ENCODE measurements around the gene TSPO.
"Not testable (repeated sequence)": the region's sequence is repeated elsewhere in the genome, so short reads cannot be mapped to it uniquely, and the experiment has no call there.

Gene TSPO

GRCh38 chr22:43133401-43133800, 18.0 kb upstream of the TSPO start:
- no peak overlapping the region for H3K4me3 ChIP-seq (ENCODE audit: low read length)
- TF ChIP-seq CTCF (conservative IDR thresholded peaks at IDR 0.05; ENCODE audit: low read length) = no peak
- DNase-seq (ENCODE audit: low read depth) = no peak

GRCh38 chr22:43134553-43134952, 16.8 kb upstream of the TSPO start:
- TF ChIP-seq CTCF (conservative IDR thresholded peaks at IDR 0.05; ENCODE audit: low read length) = no peak
- H3K4me3 ChIP-seq (ENCODE audit: low read length) = no peak overlapping the region
- DNase-seq (ENCODE audit: low read depth) = no peak

- no peak for TF ChIP-seq CTCF (conservative IDR thresholded peaks at IDR 0.05; ENCODE audit: low read length)
- H3K4me3 ChIP-seq (ENCODE audit: low read length) = no peak overlapping the region
- DNase-seq (ENCODE audit: low read depth) = no peak
Measured at GRCh38 chr22:43135565-43135964, 15.8 kb upstream of the TSPO start.

- peak; percentile 57 for TF ChIP-seq CTCF (conservative IDR thresholded peaks at IDR 0.05; ENCODE audit: low read length)
- DNase-seq (ENCODE audit: low read depth) = no peak
- H3K4me3 ChIP-seq (ENCODE audit: low read length) = no peak overlapping the region
Measured at GRCh38 chr22:43136255-43136654, 15.1 kb upstream of the TSPO start.

GRCh38 chr22:43136801-43137200, 14.6 kb upstream of the TSPO start:
- DNase-seq (ENCODE audit: low read depth) = no peak
- no peak overlapping the region for H3K4me3 ChIP-seq (ENCODE audit: low read length)
- no peak for TF ChIP-seq CTCF (conservative IDR thresholded peaks at IDR 0.05; ENCODE audit: low read length)

- DNase-seq (ENCODE audit: low read depth) = peak; percentile 65
- no peak for TF ChIP-seq CTCF (conservative IDR thresholded peaks at IDR 0.05; ENCODE audit: low read length)
- peak within 1 kb of the TSS; percentile 88 for H3K4me3 ChIP-seq (ENCODE audit: low read length)
Measured at GRCh38 chr22:43142880-43143562, 8.3 kb upstream of the TSPO start, which contains the start of gene MCAT. Gene MCAT (minus strand): TSS chr22:43143398. CDS start chr22:43143348, 50 bp downstream.

- H3K4me3 ChIP-seq (ENCODE audit: low read length) = no peak overlapping the region
- no peak for DNase-seq (ENCODE audit: low read depth)
- no peak for TF ChIP-seq CTCF (conservative IDR thresholded peaks at IDR 0.05; ENCODE audit: low read length)
Measured at GRCh38 chr22:43144949-43145348, 6.4 kb upstream of the TSPO start.

- H3K4me3 ChIP-seq (ENCODE audit: low read length); DNase-seq (ENCODE audit: low read depth): not testable (repeated sequence)
Measured at GRCh38 chr22:43145371-43145770, 6.0 kb upstream of the TSPO start.

- not testable (repeated sequence) for H3K4me3 ChIP-seq (ENCODE audit: low read length); DNase-seq (ENCODE audit: low read depth)
Measured at GRCh38 chr22:43146332-43146731, 5.0 kb upstream of the TSPO start.
